SK-N-SH (cell line): ENCODE measurements around the gene CHMP1B.

Experiments used
- EP300 ChIP-seq, 2 experiments: IDR thresholded peaks; 2 replicates each; pipeline versions ENCODE4 v1.4.0 to v1.6.1; 2012; ENCODE audit warnings: borderline replicate concordance in 1 of 2, low read depth in 1 of 2, low read length in 1 of 2
- EZH2phosphoT487 ChIP-seq: fragments of 200-600 bp; sonication (generic); IDR thresholded peaks from 2 replicates; pipeline ENCODE4 v1.6.1; 2017; ENCODE audit warnings: low read depth, mixed run types, mild to moderate bottlenecking, antibody characterized with exemption, moderate library complexity, borderline replicate concordance
- FOXJ3 ChIP-seq: sonication (generic); formaldehyde crosslinking; IDR thresholded peaks from 2 replicates; pipeline ENCODE4 v1.5.1; 2020; ENCODE audit warnings: mild to moderate bottlenecking, missing genetic modification reagents
- POLR2AphosphoS5 ChIP-seq: IDR thresholded peaks from 2 replicates; pipeline ENCODE4 v1.6.1; 2012; ENCODE audit warnings: low read depth, low read length
- SMC3 ChIP-seq: IDR thresholded peaks from 2 replicates; pipeline ENCODE4 v1.6.1; 2012; ENCODE audit warnings: low read depth, low read length, improper control_type of control experiment
- TAF1 ChIP-seq: IDR thresholded peaks from 2 replicates; pipeline ENCODE4 v1.6.1; 2012; ENCODE audit warnings: low read depth, mild to moderate bottlenecking, low read length, moderate library complexity, borderline replicate concordance
- TF ChIP-seq, protein P1 (sequence below): fragments of 200-600 bp; sonication (generic); IDR thresholded peaks from 2 replicates; pipeline ENCODE4 v1.6.1; 2017; ENCODE audit warnings: antibody characterized with exemption, mild to moderate bottlenecking, moderate library complexity
- TF ChIP-seq, protein P2 (sequence below): fragments of 150-350 bp; IDR thresholded peaks from 2 replicates; pipeline ENCODE4 v1.6.1; 2017; ENCODE audit warnings: antibody characterized with exemption, low read length, low read depth, borderline replicate concordance
- TF ChIP-seq, protein P3 (sequence below): IDR thresholded peaks from 2 replicates; pipeline ENCODE4 v1.6.1; 2012; ENCODE audit warnings: mild to moderate bottlenecking, low read depth, low read length, moderate library complexity

DNA sequence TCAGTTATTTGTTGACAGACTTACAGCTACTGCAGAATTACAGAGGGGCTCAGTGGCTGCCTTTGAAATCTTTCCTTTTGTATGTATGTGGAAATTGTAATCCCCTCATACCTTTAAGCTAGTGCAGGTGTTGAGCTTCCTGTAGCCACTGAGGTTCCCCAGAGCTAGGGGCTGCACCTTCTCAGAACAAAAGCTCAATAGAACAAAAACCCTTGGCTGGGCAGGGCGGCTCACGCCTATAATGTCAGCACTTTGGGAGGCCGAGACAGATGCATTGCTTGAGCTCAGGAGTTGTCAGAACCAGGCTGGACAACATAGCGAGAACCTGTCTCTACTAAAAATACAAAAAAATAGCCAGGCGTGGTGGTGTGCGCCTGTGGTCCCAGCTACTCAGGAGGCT lies 41.3 kb upstream of the CHMP1B start:
- TF ChIP-seq POLR2AphosphoS5 (no peak), EP300 (IDR thresholded peaks at IDR 0.05; ENCODE audit: borderline replicate concordance in 1 of 2, low read depth in 1 of 2, low read length in 1 of 2) (no peak), FOXJ3 (CRISPR knock-in tag) (no peak), TAF1 (no peak), EZH2phosphoT487 (no peak), SMC3 (no peak)
- TF ChIP-seq, protein P1, sequence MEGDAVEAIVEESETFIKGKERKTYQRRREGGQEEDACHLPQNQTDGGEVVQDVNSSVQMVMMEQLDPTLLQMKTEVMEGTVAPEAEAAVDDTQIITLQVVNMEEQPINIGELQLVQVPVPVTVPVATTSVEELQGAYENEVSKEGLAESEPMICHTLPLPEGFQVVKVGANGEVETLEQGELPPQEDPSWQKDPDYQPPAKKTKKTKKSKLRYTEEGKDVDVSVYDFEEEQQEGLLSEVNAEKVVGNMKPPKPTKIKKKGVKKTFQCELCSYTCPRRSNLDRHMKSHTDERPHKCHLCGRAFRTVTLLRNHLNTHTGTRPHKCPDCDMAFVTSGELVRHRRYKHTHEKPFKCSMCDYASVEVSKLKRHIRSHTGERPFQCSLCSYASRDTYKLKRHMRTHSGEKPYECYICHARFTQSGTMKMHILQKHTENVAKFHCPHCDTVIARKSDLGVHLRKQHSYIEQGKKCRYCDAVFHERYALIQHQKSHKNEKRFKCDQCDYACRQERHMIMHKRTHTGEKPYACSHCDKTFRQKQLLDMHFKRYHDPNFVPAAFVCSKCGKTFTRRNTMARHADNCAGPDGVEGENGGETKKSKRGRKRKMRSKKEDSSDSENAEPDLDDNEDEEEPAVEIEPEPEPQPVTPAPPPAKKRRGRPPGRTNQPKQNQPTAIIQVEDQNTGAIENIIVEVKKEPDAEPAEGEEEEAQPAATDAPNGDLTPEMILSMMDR: no peak
- TF ChIP-seq, protein P2, sequence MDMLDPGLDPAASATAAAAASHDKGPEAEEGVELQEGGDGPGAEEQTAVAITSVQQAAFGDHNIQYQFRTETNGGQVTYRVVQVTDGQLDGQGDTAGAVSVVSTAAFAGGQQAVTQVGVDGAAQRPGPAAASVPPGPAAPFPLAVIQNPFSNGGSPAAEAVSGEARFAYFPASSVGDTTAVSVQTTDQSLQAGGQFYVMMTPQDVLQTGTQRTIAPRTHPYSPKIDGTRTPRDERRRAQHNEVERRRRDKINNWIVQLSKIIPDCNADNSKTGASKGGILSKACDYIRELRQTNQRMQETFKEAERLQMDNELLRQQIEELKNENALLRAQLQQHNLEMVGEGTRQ: no peak
- TF ChIP-seq, protein P3, sequence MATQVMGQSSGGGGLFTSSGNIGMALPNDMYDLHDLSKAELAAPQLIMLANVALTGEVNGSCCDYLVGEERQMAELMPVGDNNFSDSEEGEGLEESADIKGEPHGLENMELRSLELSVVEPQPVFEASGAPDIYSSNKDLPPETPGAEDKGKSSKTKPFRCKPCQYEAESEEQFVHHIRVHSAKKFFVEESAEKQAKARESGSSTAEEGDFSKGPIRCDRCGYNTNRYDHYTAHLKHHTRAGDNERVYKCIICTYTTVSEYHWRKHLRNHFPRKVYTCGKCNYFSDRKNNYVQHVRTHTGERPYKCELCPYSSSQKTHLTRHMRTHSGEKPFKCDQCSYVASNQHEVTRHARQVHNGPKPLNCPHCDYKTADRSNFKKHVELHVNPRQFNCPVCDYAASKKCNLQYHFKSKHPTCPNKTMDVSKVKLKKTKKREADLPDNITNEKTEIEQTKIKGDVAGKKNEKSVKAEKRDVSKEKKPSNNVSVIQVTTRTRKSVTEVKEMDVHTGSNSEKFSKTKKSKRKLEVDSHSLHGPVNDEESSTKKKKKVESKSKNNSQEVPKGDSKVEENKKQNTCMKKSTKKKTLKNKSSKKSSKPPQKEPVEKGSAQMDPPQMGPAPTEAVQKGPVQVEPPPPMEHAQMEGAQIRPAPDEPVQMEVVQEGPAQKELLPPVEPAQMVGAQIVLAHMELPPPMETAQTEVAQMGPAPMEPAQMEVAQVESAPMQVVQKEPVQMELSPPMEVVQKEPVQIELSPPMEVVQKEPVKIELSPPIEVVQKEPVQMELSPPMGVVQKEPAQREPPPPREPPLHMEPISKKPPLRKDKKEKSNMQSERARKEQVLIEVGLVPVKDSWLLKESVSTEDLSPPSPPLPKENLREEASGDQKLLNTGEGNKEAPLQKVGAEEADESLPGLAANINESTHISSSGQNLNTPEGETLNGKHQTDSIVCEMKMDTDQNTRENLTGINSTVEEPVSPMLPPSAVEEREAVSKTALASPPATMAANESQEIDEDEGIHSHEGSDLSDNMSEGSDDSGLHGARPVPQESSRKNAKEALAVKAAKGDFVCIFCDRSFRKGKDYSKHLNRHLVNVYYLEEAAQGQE: no peak
